AG09319 (cell line): Measurements from ENCODE around the gene ARMCX4.

Source experiments
- DNase-seq: peaks from one replicate; pipeline ENCODE4 v3.0.0-alpha.2; 2010; ENCODE audit warnings: low read depth; ENCODE audit errors: extremely low read depth
- CTCF ChIP-seq: IDR thresholded peaks from 2 replicates; pipeline ENCODE4 v1.5.1; 2011; ENCODE audit warnings: low read depth, mild to moderate bottlenecking, inconsistent platforms, low read length, moderate library complexity

The ARMCX4 gene

DNA sequence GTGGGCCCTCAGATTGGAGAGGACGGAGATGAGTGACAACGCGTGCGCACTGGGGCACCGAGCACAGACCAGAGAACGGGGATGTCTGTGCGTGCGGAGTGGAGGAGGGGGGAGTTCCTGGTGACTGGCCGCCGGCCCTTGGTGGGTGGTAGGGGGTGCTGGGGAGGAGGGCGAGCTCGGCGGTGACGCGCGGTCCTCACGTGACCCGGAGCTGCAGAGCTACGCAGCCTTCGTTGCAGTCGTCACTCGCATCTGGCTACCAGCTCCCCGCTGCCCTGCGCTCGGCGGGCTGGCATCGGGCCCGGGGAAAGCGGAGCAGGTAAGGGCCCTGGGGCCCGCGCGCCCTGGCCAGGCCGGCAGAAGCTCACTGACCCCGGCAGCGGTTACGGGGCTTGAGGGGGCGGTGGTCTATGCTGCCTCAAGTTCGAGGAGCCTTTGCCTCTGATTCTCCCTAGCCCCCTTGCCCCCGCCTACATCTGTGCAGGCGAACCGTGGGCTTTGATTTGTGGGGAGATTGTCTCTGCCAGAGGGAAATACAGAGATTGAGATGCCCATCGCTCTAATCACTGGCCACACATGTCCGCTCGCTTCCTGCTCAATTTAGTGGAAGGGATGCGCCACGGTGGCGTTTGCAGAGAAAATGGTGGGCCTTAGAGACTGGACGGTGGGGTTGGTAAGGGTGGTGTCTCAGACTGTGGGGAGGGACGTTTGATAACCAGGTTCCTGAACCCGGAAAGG is at the start of gene ARMCX4:
TSS of gene ARMCX4 (plus strand) at position 245 of the 738 bp plus-strand sequence. CDS start 3,134 bp downstream, outside the sequence.
- DNase-seq = peak; percentile 19
- TF ChIP-seq CTCF = no peak

DNA sequence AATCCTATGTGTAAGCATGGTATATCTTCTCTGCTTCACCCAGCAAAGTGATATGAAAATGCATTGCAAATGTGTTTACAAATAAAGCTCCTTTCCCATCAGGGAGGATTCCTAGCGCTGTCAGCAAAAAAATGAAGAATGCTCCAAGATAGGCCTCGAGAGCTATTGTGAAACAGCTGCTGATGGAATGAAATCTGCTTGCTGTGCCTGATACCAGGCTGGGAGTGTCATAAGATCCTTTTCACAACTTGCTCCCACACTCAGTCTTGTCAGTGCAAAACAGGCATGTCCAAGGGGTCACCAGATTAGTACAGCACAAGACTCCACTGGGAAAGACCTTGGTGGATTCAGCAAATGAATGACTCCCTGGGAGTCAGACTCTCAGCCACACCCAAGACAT is 43.2 kb upstream of the ARMCX4 start:
- no peak for TF ChIP-seq CTCF
- no peak for DNase-seq

- DNase-seq = no peak
- TF ChIP-seq CTCF = no peak
Measured at GRCh38 chrX:101449279-101449678, 36.0 kb upstream of the ARMCX4 start.

DNA sequence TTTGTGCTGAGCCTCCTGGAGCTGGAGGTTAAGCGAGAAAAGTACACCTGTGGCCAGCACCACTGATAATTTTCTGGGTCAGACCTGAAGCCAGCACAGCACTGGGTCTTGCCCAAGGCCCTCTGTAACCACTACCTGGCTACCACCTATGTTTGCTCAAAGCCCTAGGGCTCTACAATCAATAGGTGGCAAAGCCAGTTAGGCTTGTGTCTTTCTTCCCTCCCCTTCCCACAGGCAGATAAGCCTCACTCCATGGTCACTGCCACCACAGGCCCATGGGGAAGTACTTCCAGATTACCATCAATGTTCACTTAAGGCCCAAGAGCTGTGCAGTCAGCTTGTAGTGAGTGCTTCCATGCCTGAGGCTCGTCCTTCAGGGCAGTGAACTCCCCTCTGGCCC is 35.2 kb upstream of the ARMCX4 start:
- no peak for TF ChIP-seq CTCF
- no peak for DNase-seq

GRCh38 chrX:101450961-101451360 is 34.3 kb upstream of the ARMCX4 start:
- DNase-seq = no peak
- TF ChIP-seq CTCF = no peak

DNA sequence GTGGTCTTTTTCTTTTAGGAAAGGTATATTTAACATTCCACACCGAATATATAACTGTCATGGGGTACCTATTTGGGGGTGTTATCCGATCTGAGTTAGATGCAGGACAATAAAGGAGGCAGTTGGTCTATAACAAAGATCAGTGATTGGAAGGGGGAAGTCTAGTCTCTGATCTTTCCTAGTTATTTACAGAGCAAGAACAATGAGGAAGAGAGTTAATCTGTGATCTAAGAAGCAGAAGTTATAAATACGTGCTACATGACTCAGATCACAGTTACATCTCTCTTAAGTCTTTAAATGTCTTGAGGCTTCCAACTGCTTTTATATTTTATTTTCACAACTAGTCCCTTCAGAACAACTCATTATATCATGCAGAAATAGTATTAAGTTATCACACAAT is 33.2 kb upstream of the ARMCX4 start:
- DNase-seq = no peak

More for the DNA sequence above, 33.2 kb upstream of the ARMCX4 start:
- TF ChIP-seq CTCF = no peak
